GM12878 (cell line): Measurements from ENCODE around the gene FKBP4. TPM values are rescaled to one million over a fixed set of nuclear protein-coding genes. Genes with fewer than 3 reads are reported as not detected.

Source experiments
- ATAC-seq: fragments of 200-7000 bp; cut with Tn5 transposase; 3 replicates; pipeline ENCODE4 v1.9.1; 2020; ENCODE audit warnings: mild to moderate bottlenecking, moderate library complexity
- BruUV-seq: library from RNA; stranded (reverse); fragments of 400-500 nt; replicated peaks from 2 replicates; lab custom pipeline; 2021; lab: Mats Ljungman, UMichigan
- CTCF ChIA-PET: fragments of 300-600 bp; sonication (Branson Sonifier 250); formaldehyde crosslinking; extraction: SDS; loops from one replicate; lab custom pipeline; 2021; ENCODE audit warnings: inconsistent platforms; lab: Yijun Ruan, JAX
- POLR2A ChIA-PET: fragments of 350-600 bp; formaldehyde crosslinking; extraction: SDS; loops from one replicate; lab custom pipeline; 2021; ENCODE audit warnings: inconsistent platforms; lab: Charles Lee
- RAD21 ChIA-PET: fragments of 300-600 bp; sonication (Branson Sonifier 250); formaldehyde crosslinking; loops from one replicate; lab custom pipeline; 2023; ENCODE audit warnings: antibody characterized with exemption; ENCODE audit not compliant: unreplicated experiment; lab: Charles Lee
- SMC1A ChIA-PET: fragments of 300-600 bp; sonication (Branson Sonifier 250); formaldehyde crosslinking; loops from one replicate; lab custom pipeline; 2023; ENCODE audit not compliant: unreplicated experiment, uncharacterized antibody; lab: Charles Lee
- DNase-seq: peaks from one replicate; pipeline ENCODE4 v3.0.0-alpha.2; 2011; ENCODE audit warnings: low read depth, low spot score
- FAIRE-seq: peaks from 3 replicates; lab custom pipeline; 2011; peaks lifted over from hg19 to GRCh38; lab: Jason Lieb, UNC
- H2AFZ ChIP-seq: 2 replicates; pipeline ENCODE4 v1.6.0; 2011; ENCODE audit warnings: low read depth, low read length, control low read depth; ENCODE audit not compliant: control insufficient read depth
- H3K27ac ChIP-seq: 2 replicates; pipeline ENCODE4 v1.5.1; 2011; ENCODE audit warnings: control low read depth; ENCODE audit not compliant: control insufficient read depth, insufficient read depth
- H3K27me3 ChIP-seq, 2 experiments: replicated peaks in 1 of 2; 2 replicates each; pipeline versions ENCODE4 v1.6.0 to v1.6.1; 2011; ENCODE audit warnings: low read length in 1 of 2; ENCODE audit not compliant: control insufficient read depth in 2 of 2, insufficient read depth in 2 of 2
- H3K36me3 ChIP-seq, 2 experiments: 2 replicates each; pipeline ENCODE4 v1.5.1; 2011; ENCODE audit warnings: low read length in 1 of 2; ENCODE audit not compliant: control insufficient read depth in 2 of 2, insufficient read depth in 2 of 2
- H3K4me1 ChIP-seq: 2 replicates; pipeline ENCODE4 v1.6.1; 2011; ENCODE audit warnings: mild to moderate bottlenecking, low read length, moderate library complexity, mixed read lengths; ENCODE audit not compliant: control insufficient read depth, insufficient read depth
- H3K4me2 ChIP-seq: 2 replicates; pipeline ENCODE4 v1.6.0; 2011; ENCODE audit warnings: control low read depth; ENCODE audit not compliant: control insufficient read depth, insufficient read depth
- H3K4me3 ChIP-seq: fragments of 200-600 bp; sonication (generic); 2 replicates; pipeline ENCODE4 v1.5.1; 2016
- H3K79me2 ChIP-seq: 2 replicates; pipeline ENCODE4 v1.6.0; 2011; ENCODE audit warnings: low read length; ENCODE audit not compliant: control insufficient read depth, insufficient read depth
- H3K9ac ChIP-seq: 2 replicates; pipeline ENCODE4 v1.8.0; 2011; ENCODE audit warnings: low read length, control low read depth, mixed read lengths; ENCODE audit not compliant: control insufficient read depth, insufficient read depth
- H3K9me3 ChIP-seq: replicated peaks from 3 replicates; pipeline ENCODE4 v1.5.1; 2011; ENCODE audit warnings: mild to moderate bottlenecking, low read length; ENCODE audit not compliant: control insufficient read depth, insufficient read depth
- H4K20me1 ChIP-seq: 2 replicates; pipeline ENCODE4 v1.6.0; 2011; ENCODE audit not compliant: control insufficient read depth, insufficient read depth
- CREB1 ChIP-seq: IDR thresholded peaks from 2 replicates; pipeline ENCODE4 v1.6.1; 2012; ENCODE audit warnings: low read depth, mild to moderate bottlenecking, inconsistent platforms
- CTCF ChIP-seq, 3 experiments: IDR thresholded peaks in 2 of 3; conservative IDR thresholded peaks in 1 of 3; 2 replicates each; pipeline ENCODE4 v1.5.1; 2011; ENCODE audit warnings: low read depth in 3 of 3, low read length in 3 of 3, mild to moderate bottlenecking in 3 of 3, control low read depth in 2 of 3, moderate library complexity in 2 of 3, inconsistent platforms in 1 of 3, mixed read lengths in 1 of 3; ENCODE audit not compliant: control insufficient read depth in 2 of 3, insufficient read depth in 1 of 3; ENCODE audit errors: extremely low read depth in 1 of 3
- IKZF2 ChIP-seq, 2 experiments: fragments of 450-650 bp; IDR thresholded peaks; 2 replicates each; pipeline ENCODE4 v1.6.1; 2017; ENCODE audit warnings: mild to moderate bottlenecking in 2 of 2, moderate library complexity in 2 of 2
- NBN ChIP-seq: fragments of 450-650 bp; IDR thresholded peaks from 2 replicates; pipeline ENCODE4 v1.6.1; 2016
- RELB ChIP-seq: fragments of 450-650 bp; IDR thresholded peaks from 2 replicates; pipeline ENCODE4 v1.6.1; 2017; ENCODE audit warnings: low read depth, mild to moderate bottlenecking, moderate library complexity
- RUNX3 ChIP-seq: IDR thresholded peaks from 2 replicates; pipeline ENCODE4 v1.6.1; 2012; ENCODE audit warnings: low read length, inconsistent platforms
- ZSCAN29 ChIP-seq: fragments of 450-650 bp; IDR thresholded peaks from 2 replicates; pipeline ENCODE4 v1.6.1; 2017; ENCODE audit warnings: mild to moderate bottlenecking, moderate library complexity
- WGBS: methylation state at CpG from one replicate; pipeline ENCODE4 v1.1.6; 2016; ENCODE audit warnings: low lambda C conversion rate; ENCODE audit not compliant: insufficient replicate concordance, insufficient coverage; ENCODE audit errors: missing lambda C conversion rate; 5-methylcytosine and 5-hydroxymethylcytosine counted together
- in situ Hi-C: fragments of 300-500 bp; cut with MboI; formaldehyde crosslinking; loops from 9 replicates; pipeline ENCODE4 v1.14.3; 2018; ENCODE audit warnings: mixed read lengths
- intact Hi-C: fragments of 100-400 bp; cut with micrococcal nuclease; formaldehyde crosslinking; loops from one replicate; pipeline ENCODE4 v1.14.2; 2022; ENCODE audit not compliant: unreplicated experiment
- polyA plus RNA-seq, 11 experiments: library from polyadenylated mRNA; depleted of rRNA in 4 of 11; unstranded in 6 of 11; stranded (reverse) in 5 of 11; fragments of >200 nt; fragmentation: Nextera tagmentation in 4 of 11; fragmentation: Illumina TruSeq in 1 of 11; extraction: Ambion mirVana in 4 of 11; extraction: Trizol in 1 of 11; gene quantifications; 1 replicate in 1 of 11; 2 replicates in 10 of 11; pipeline versions ENCODE4 v1.2.1 to v1.2.3, GENCODE V29; 2011 to 2016; ENCODE audit warnings: inconsistent platforms in 2 of 11, missing spikeins in 2 of 11, low read depth in 1 of 11
- total RNA-seq, 4 experiments: library from RNA; depleted of rRNA in 3 of 4; stranded (reverse); fragments of >200 nt in 3 of 4; fragmentation: Illumina TruSeq in 1 of 4; extraction: Trizol in 1 of 4; gene quantifications; 2 replicates each; pipeline versions ENCODE4 v1.2.1 to v1.2.3, GENCODE V29; 2013 to 2021
- TF ChIP-seq, protein P1 (sequence below): IDR thresholded peaks from 2 replicates; pipeline ENCODE4 v1.6.1; 2012; ENCODE audit warnings: low read depth, low read length, improper control_type of control experiment

Gene FKBP4
- total and polyA plus RNA-seq, 10 of the 15 experiments (the other 5 are each of a cell fraction or from before 2014, with no cell fraction given): 8.9 to 90.0 (median 45.4) TPM

GRCh38 chr12:2796187-2796666, 1.5 kb downstream of the FKBP4 start:
- FAIRE-seq (no peak), DNase-seq (no peak), ATAC-seq (peak; percentile 16; the same call in 2 of the 3 replicates)
- in situ Hi-C loops (no loop called here), intact Hi-C loops (no loop called here)
- peak in 1 of 3 experiments; percentile 34; a peak in 2 of 6 replicates for TF ChIP-seq CTCF (IDR thresholded peaks at IDR 0.05 in 2 of 3, conservative IDR thresholded peaks at IDR 0.05 in 1 of 3; ENCODE audit: control insufficient read depth in 2 of 3, extremely low read depth in 1 of 3, insufficient read depth in 1 of 3, low read depth in 3 of 3, low read length in 3 of 3)
- no peak for TF ChIP-seq ZSCAN29
- TF ChIP-seq RELB: peak; percentile 58; the same call in 1 of the 2 replicates
- no peak for TF ChIP-seq CREB1
- TF ChIP-seq IKZF2 (IDR thresholded peaks at IDR 0.05): peak in 1 of 2 experiments; percentile 24; a peak in 3 of 4 replicates
- TF ChIP-seq NBN: 0 out of 2 replicates have a peak, but pooled peaks have one; percentile 12
- TF ChIP-seq, protein P1, sequence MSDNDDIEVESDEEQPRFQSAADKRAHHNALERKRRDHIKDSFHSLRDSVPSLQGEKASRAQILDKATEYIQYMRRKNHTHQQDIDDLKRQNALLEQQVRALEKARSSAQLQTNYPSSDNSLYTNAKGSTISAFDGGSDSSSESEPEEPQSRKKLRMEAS: 0 out of 2 replicates have a peak, but pooled peaks have one; percentile 6
- TF ChIP-seq RUNX3: peak; percentile 28; the same call in 1 of the 2 replicates
- H4K20me1 ChIP-seq: no peaks in the 10 kb centered on the region; the same call in none of the 2 replicates
- ChIA-PET SMC1A (interaction anchor here (0.6 to 3.1 kb wide), 3 partner anchors 17 to 81 kb away, joined by 3 to 10 read pairs (median 3); partner anchors contain the start of genes FOXM1, ITFG2 and RHNO1), POLR2A (interaction anchor here (0.5 to 2.4 kb wide), 3 partner anchors 11 to 18 kb away, joined by 4 to 12 read pairs (median 6); no protein-coding TSS in a partner anchor), CTCF (interaction anchor here (1.1 to 2.6 kb wide), 5 partner anchors 11 to 113 kb away, joined by 3 to 25 read pairs (median 5); partner anchors contain the start of gene ITFG2), RAD21 (interaction anchor here (0.9 to 1.9 kb wide), 2 partner anchors 11 to 18 kb away, joined by 3 to 13 read pairs; no protein-coding TSS in a partner anchor)
- peak overlapping the region; percentile 92 for H3K4me2 ChIP-seq
- peak overlapping the region; percentile 58 for H3K27ac ChIP-seq
- H2AFZ ChIP-seq: peak overlapping the region; percentile 89
- no peaks in the 10 kb centered on the region; the same call in 1 of the 2 replicates for H3K4me1 ChIP-seq
- BruUV-seq: no TSS peak
- peaks cover 0 to 3% of the 10 kb centered on the region in 2 experiments; a peak in 1 of 4 replicates for H3K27me3 ChIP-seq
- peak overlapping the region; percentile 80 for H3K4me3 ChIP-seq
- H3K36me3 ChIP-seq: peaks cover 15 to 20% of the 10 kb centered on the region in 2 experiments
- H3K79me2 ChIP-seq: peaks cover 25% of the 10 kb centered on the region
- 1% methylated on average over 14 of the region's 14 CpGs for WGBS
- no peaks in the 10 kb centered on the region for H3K9me3 ChIP-seq
- H3K9ac ChIP-seq: peak overlapping the region; percentile 78
